Gastrocnemius medialis (tissue), 4 donors: ENCODE results near the gene NID1. TPM values are rescaled to one million over a fixed set of nuclear protein-coding genes. Genes with fewer than 3 reads are reported as not detected.

Experiments used
- ATAC-seq, 2 donors: fragments of 150-250 bp; one replicate each; pipeline ENCODE4 v1.9.1; 2016
- DNase-seq, 2 donors: peaks; one replicate each; pipeline ENCODE4 v3.0.0-alpha.2; 2019
- H3K27ac ChIP-seq, 4 donors: fragments of 200-600 bp; sonication (generic); 1 replicate in 1 of 4; 2 replicates in 3 of 4; pipeline ENCODE4 v1.5.1; 2016 to 2018; ENCODE audit warnings: mild to moderate bottlenecking in 2 of 4, moderate library complexity in 1 of 4
- H3K27me3 ChIP-seq, 3 donors: fragments of 200-600 bp; sonication (generic) in 2 of 3; 1 replicate in 1 of 3; 2 replicates in 2 of 3; pipeline versions ENCODE4 v1.5.1 to v1.6.0; 2016 to 2019; ENCODE audit warnings: mild to moderate bottlenecking in 1 of 3, moderate library complexity in 1 of 3
- H3K36me3 ChIP-seq, 2 donors: fragments of 200-600 bp; sonication (generic) in 1 of 2; one replicate each; pipeline ENCODE4 v1.5.1; 2017 to 2018
- H3K4me1 ChIP-seq, 2 donors: fragments of 200-600 bp; sonication (generic) in 1 of 2; one replicate each; pipeline ENCODE4 v1.5.1; 2016 to 2017; ENCODE audit warnings: mild to moderate bottlenecking in 2 of 2
- H3K4me3 ChIP-seq, 4 donors: fragments of 200-600 bp; sonication (generic) in 3 of 4; 1 replicate in 1 of 4; 2 replicates in 3 of 4; pipeline ENCODE4 v1.5.1; 2016 to 2019; ENCODE audit warnings: mild to moderate bottlenecking in 2 of 4
- H3K9me3 ChIP-seq, 3 donors: fragments of 200-600 bp; sonication (generic) in 2 of 3; 1 replicate in 1 of 3; 2 replicates in 2 of 3; pipeline ENCODE4 v1.5.1; 2016 to 2019
- POLR2A ChIP-seq, 2 donors: fragments of 450-650 bp; IDR thresholded peaks; one replicate each; pipeline ENCODE4 v1.6.1; 2017; ENCODE audit warnings: antibody characterized with exemption in 2 of 2, mild to moderate bottlenecking in 2 of 2, moderate library complexity in 2 of 2
- in situ Hi-C, 4 donors: fragments of 200-750 bp; cut with MboI; loops; one replicate each; pipeline versions ENCODE4 v1.15.0 to v1.8.0; 2017; ENCODE audit warnings: low sequenced_read_pairs in 4 of 4
- intact Hi-C: fragments of 100-400 bp; cut with DNase I; formaldehyde crosslinking; loops from one replicate; pipeline ENCODE4 v1.15.1; 2023; ENCODE audit warnings: low total_unique reads
- total RNA-seq, 4 donors: library from RNA; depleted of rRNA; stranded (reverse); fragments of >200 nt; gene quantifications; one replicate each; pipeline versions ENCODE4 v1.1.0 to v1.2.3, GENCODE V29; 2016
- TF ChIP-seq, protein P1 (sequence below), 5 experiments: fragments of 450-650 bp in 3 of 5; fragments of 200-600 bp in 2 of 5; sonication (generic) in 2 of 5; IDR thresholded peaks in 4 of 5; conservative IDR thresholded peaks in 1 of 5; 1 replicate in 4 of 5; 2 replicates in 1 of 5; pipeline ENCODE4 v1.5.1; 2016 to 2019; ENCODE audit warnings: antibody characterized with exemption in 5 of 5, mild to moderate bottlenecking in 3 of 5, moderate library complexity in 3 of 5

NID1 gene
- total RNA-seq, 4 donors from 2014 or later: 33.7 to 79.0 (median 51.7) TPM

DNA sequence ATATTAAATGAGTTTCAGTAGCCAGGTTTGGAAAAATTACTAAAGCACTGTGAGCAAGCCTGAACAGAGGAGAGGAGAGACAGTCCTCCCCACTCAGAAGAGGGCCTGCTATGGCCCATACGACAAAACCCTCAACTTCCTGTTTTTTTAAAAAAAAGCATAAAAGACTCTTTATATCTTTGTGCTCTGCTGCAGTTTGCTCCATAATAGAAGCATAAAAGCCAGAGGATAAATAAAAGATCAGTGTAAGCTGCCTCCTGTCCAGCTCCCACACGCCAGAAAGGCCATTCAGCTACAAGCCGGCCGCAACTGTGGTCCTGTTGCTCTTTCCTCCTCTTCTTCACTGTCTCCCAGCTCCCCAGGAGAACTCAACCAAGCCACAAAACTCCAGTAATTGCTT, 37.8 kb downstream of the NID1 start:
- Histone ChIP-seq H3K27me3 (no peaks in the 10 kb centered on the region), H3K27ac (no peak overlapping the region), H3K36me3 (peaks cover 0 to 12% of the 10 kb centered on the region in 2 donors), H3K4me1 (no peaks in the 10 kb centered on the region), H3K4me3 (no peak overlapping the region), H3K9me3 (no peaks in the 10 kb centered on the region)
- DNase-seq (no peak), ATAC-seq (no peak)
- in situ Hi-C loops (no loop called here), intact Hi-C loops (no loop called here)
- TF ChIP-seq, protein P1, sequence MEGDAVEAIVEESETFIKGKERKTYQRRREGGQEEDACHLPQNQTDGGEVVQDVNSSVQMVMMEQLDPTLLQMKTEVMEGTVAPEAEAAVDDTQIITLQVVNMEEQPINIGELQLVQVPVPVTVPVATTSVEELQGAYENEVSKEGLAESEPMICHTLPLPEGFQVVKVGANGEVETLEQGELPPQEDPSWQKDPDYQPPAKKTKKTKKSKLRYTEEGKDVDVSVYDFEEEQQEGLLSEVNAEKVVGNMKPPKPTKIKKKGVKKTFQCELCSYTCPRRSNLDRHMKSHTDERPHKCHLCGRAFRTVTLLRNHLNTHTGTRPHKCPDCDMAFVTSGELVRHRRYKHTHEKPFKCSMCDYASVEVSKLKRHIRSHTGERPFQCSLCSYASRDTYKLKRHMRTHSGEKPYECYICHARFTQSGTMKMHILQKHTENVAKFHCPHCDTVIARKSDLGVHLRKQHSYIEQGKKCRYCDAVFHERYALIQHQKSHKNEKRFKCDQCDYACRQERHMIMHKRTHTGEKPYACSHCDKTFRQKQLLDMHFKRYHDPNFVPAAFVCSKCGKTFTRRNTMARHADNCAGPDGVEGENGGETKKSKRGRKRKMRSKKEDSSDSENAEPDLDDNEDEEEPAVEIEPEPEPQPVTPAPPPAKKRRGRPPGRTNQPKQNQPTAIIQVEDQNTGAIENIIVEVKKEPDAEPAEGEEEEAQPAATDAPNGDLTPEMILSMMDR (IDR thresholded peaks at IDR 0.05 in 4 of 5, conservative IDR thresholded peaks at IDR 0.05 in 1 of 5): no peak
- TF ChIP-seq POLR2A (IDR thresholded peaks at IDR 0.05): no peak

DNA sequence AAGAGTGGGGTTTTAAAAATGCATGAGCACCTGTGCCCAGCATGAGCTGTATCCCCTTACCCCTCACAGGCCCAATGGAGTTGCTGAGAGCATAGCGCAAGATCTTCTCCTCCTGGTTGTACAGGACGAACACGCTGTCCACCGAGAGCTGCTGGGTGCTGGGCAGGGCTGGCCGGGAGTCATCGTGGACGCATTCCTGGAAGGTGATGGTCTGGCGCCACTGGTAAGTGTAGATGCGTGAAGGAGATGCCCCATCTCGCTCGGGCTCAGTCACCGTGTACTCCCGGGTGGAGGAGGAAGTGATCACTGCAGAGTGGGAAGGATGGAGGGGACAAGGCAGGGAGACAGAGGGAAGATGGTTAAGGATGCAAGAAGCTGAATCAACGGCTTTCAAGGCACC, 39.1 kb downstream of the NID1 start:
- Histone ChIP-seq H3K36me3 (peaks cover 0 to 12% of the 10 kb centered on the region in 2 donors), H3K27ac (peak overlapping the region in 3 of 4 donors; percentile 6 to 31 (median 14)), H3K27me3 (no peaks in the 10 kb centered on the region), H3K9me3 (no peaks in the 10 kb centered on the region), H3K4me3 (no peak overlapping the region), H3K4me1 (peaks cover 5% of the 10 kb centered on the region in 2 donors)
- ATAC-seq (no peak), DNase-seq (no peak)
- intact Hi-C loops (no loop called here), in situ Hi-C loops (no loop called here)
- TF ChIP-seq, protein P1 (IDR thresholded peaks at IDR 0.05 in 4 of 5, conservative IDR thresholded peaks at IDR 0.05 in 1 of 5): no peak
- TF ChIP-seq POLR2A (IDR thresholded peaks at IDR 0.05): no peak

DNA sequence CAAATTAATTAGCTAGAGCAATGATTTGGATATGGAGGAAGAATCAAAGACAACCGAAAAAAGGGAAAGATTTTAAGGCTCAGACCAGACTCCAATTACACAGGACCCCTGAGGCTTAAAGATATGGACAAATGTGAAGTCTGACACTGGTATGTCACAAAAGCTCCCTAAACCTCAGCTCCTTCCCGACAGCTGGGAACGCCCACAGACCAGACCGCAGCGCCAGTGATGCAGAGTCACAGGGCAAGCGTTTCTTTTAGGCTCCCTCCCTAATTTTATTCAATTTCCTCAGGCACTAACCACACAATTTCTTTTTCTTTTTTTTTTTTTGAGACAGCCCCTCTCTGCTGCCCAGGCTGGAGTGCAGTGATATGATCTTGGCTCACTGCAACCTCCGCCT, 40.2 kb downstream of the NID1 start:
- Histone ChIP-seq H3K4me3 (no peak overlapping the region), H3K9me3 (no peaks in the 10 kb centered on the region), H3K27ac (peak overlapping the region in 3 of 4 donors; percentile 6 to 48 (median 18)), H3K4me1 (peaks cover 8 to 13% of the 10 kb centered on the region in 2 donors), H3K27me3 (no peaks in the 10 kb centered on the region), H3K36me3 (peaks cover 0 to under 1% of the 10 kb centered on the region in 2 donors)
- intact Hi-C loops (no loop called here), in situ Hi-C loops (no loop called here)
- ATAC-seq (no peak), DNase-seq (no peak)
- TF ChIP-seq, protein P1 (IDR thresholded peaks at IDR 0.05 in 4 of 5, conservative IDR thresholded peaks at IDR 0.05 in 1 of 5): no peak
- no peak for TF ChIP-seq POLR2A (IDR thresholded peaks at IDR 0.05)

DNA sequence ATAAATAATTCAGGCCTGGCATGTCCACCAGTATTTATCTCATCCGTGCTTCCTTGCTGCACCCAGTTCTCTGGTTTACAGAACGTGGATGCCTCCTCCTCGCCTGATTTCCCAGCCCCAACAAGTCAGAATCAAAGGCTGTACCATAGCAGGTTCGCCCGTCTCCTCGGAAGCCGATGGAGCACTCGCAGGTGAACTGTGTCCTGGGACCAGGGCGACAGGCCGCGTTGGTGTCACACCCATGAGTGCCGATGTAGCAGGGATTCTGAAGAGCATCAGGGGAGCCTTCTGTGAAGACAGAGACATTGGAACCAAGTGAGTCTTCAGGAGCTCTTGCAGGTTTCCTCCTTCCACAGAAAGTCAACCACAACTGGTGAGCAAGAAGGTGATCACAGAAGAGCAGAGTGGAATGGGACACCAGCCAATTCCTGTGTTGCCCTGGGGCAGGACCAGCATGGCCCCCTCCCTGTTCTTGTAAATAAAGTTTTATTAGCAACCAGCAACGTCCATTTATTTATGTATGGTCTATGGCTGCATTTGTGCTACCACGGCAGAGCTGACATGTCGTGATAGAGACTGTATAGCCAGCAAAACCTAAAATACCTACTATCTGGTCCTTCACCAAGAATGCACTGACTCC, 40.8 kb downstream of the NID1 start:
- H3K27me3 ChIP-seq: no peaks in the 10 kb centered on the region
- H3K4me1 ChIP-seq: peaks cover 8 to 13% of the 10 kb centered on the region in 2 donors
- H3K9me3 ChIP-seq: no peaks in the 10 kb centered on the region
- H3K27ac ChIP-seq: peak overlapping the region; percentile 14 to 48 (median 25)
- no peaks in the 10 kb centered on the region for H3K36me3 ChIP-seq
- ATAC-seq: no peak
- no peak for DNase-seq
- in situ Hi-C loops (no loop called here), intact Hi-C loops (no loop called here)
- H3K4me3 ChIP-seq: no peak overlapping the region
- TF ChIP-seq, protein P1 (IDR thresholded peaks at IDR 0.05 in 4 of 5, conservative IDR thresholded peaks at IDR 0.05 in 1 of 5): no peak
- no peak for TF ChIP-seq POLR2A (IDR thresholded peaks at IDR 0.05)
